ENCODE measurements around the gene PSKH1.

The PSKH1 gene

GRCh38 chr16:67954421-67955196, 61.6 kb downstream of the PSKH1 start:
- no peak for DNase-seq (ENCODE audit: low read depth, low spot score)
- H3K36me3 ChIP-seq (ENCODE audit: insufficient read depth, low read length): no peaks in the 10 kb centered on the region
- H3K9me3 ChIP-seq (ENCODE audit: low read depth, low read length): no peaks in the 10 kb centered on the region
- H3K4me3 ChIP-seq: no peak overlapping the region
- H3K9ac ChIP-seq (ENCODE audit: insufficient read length): no peak overlapping the region
- no peak overlapping the region for H3K27ac ChIP-seq
- TF ChIP-seq POLR2AphosphoS5 (IDR thresholded peaks at IDR 0.05; ENCODE audit: borderline replicate concordance, low read depth, low read length) (no peak), FOXP2 (optimal IDR thresholded peaks at IDR 0.05; ENCODE audit: control extremely low read depth, extremely low read length, insufficient read depth) (no peak), EZH2 (IDR thresholded peaks at IDR 0.05) (no peak)

DNA sequence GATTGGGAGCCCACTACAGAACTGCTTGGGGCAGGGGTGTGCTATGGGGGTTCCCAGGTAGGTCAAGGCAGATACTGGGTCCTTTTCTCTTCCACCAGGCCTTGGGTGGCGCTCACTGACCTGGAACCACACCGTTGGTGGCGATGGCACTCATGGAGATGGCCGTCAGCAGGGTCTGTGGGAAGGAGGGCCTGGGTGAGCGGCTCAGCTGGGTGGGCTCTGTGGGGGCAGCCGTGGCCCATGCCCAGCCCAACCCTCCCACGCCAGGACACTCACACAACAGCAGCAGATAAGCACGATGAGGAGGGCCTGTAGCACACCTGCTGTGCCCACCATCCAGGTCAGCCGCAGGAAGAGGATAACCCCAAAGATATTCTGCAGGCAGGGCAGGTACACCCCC, 64.6 kb downstream of the PSKH1 start:
- H3K27ac ChIP-seq: no peak overlapping the region
- H3K4me3 ChIP-seq: no peak overlapping the region
- no peaks in the 10 kb centered on the region for H3K36me3 ChIP-seq (ENCODE audit: insufficient read depth, low read length)
- H3K9ac ChIP-seq (ENCODE audit: insufficient read length): no peak overlapping the region
- no peaks in the 10 kb centered on the region for H3K9me3 ChIP-seq (ENCODE audit: low read depth, low read length)
- TF ChIP-seq POLR2AphosphoS5 (IDR thresholded peaks at IDR 0.05; ENCODE audit: borderline replicate concordance, low read depth, low read length): no peak
- no peak for DNase-seq (ENCODE audit: low read depth, low spot score)

DNA sequence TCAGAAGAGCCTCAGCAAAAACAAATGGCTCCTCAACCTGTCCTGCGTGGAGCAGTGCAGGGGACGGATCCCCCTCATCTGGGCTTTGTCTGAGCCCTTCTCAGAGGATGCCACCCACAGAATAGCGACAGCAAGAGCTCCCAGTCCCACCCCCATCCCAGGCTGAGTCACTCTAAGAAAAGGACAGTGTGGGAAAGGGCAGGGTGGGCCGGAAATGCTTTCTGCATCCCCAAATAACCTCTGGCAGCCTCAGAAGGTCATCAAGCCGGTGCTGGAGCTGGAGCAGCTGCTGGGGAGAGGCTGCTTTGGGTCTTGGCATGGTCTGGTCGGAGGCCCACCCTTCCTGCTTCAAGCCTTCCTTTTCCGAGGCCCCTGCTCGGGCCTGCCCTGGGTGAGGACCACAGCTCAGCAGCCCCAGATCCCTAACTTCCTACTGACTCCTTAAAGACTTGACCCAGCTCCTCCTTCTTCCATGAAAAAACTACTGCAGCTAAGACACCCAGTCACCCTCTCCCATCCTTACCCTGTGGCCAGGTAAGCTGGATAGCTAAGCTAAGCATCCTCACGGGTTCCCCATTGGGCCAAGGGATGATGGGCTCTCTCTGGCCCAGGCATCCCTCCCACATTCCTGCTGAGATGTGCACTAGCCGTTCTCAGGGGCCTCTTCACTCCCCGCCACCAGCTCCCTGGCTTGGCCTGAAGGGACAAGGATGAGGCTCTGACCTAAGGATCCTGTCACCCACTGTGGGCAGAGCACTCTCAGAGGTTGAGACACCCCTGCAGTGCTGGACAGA, 66.7 kb downstream of the PSKH1 start:
- TF ChIP-seq FOXP2 (optimal IDR thresholded peaks at IDR 0.05; ENCODE audit: control extremely low read depth, extremely low read length, insufficient read depth) (no peak), EZH2 (IDR thresholded peaks at IDR 0.05) (no peak), POLR2AphosphoS5 (IDR thresholded peaks at IDR 0.05; ENCODE audit: borderline replicate concordance, low read depth, low read length) (no peak)
- no peaks in the 10 kb centered on the region for H3K36me3 ChIP-seq (ENCODE audit: insufficient read depth, low read length)

GRCh38 chr16:67961551-67961957, 68.5 kb downstream of the PSKH1 start:
- Histone ChIP-seq H3K36me3 (ENCODE audit: insufficient read depth, low read length) (no peaks in the 10 kb centered on the region), H3K27ac (no peak overlapping the region), H3K9me3 (ENCODE audit: low read depth, low read length) (no peaks in the 10 kb centered on the region), H3K4me3 (no peak overlapping the region), H3K9ac (ENCODE audit: insufficient read length) (no peak overlapping the region)
- DNase-seq (ENCODE audit: low read depth, low spot score): no peak
- no peak for TF ChIP-seq EZH2 (IDR thresholded peaks at IDR 0.05)
- TF ChIP-seq FOXP2 (optimal IDR thresholded peaks at IDR 0.05; ENCODE audit: control extremely low read depth, extremely low read length, insufficient read depth): no peak
- no peak for TF ChIP-seq POLR2AphosphoS5 (IDR thresholded peaks at IDR 0.05; ENCODE audit: borderline replicate concordance, low read depth, low read length)

More for the DNA sequence above, 66.7 kb downstream of the PSKH1 start:
- H3K9ac ChIP-seq (ENCODE audit: insufficient read length): no peak overlapping the region
- DNase-seq (ENCODE audit: low read depth, low spot score): no peak
- H3K27ac ChIP-seq: no peak overlapping the region
- no peaks in the 10 kb centered on the region for H3K9me3 ChIP-seq (ENCODE audit: low read depth, low read length)
- no peak overlapping the region for H3K4me3 ChIP-seq

DNA sequence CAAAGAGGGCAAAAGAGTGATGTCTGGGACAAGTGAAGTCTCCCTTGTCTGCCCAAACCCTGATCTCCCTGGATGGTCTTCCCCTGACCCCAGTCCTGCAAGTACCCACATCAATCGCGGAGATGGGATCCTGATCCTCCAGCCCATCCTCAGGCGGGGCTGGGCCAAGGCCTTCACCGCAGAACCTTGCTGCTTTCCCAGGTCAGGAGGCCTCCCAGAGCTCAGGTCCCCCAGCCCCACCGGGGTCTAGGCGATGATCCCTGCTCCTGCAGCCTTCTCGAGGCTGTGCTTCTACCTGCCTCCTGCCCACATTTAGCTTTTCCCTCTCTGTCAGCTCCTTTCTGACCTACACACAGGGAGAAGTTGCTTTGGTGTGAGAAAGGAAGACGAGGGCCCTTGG, 69.1 kb downstream of the PSKH1 start:
- TF ChIP-seq FOXP2 (optimal IDR thresholded peaks at IDR 0.05; ENCODE audit: control extremely low read depth, extremely low read length, insufficient read depth) (no peak), EZH2 (IDR thresholded peaks at IDR 0.05) (no peak), POLR2AphosphoS5 (IDR thresholded peaks at IDR 0.05; ENCODE audit: borderline replicate concordance, low read depth, low read length) (no peak)
- H3K9ac ChIP-seq (ENCODE audit: insufficient read length): no peak overlapping the region
- no peak overlapping the region for H3K27ac ChIP-seq
- no peak overlapping the region for H3K4me3 ChIP-seq
- no peak for DNase-seq (ENCODE audit: low read depth, low spot score)
- no peaks in the 10 kb centered on the region for H3K9me3 ChIP-seq (ENCODE audit: low read depth, low read length)
- H3K36me3 ChIP-seq (ENCODE audit: insufficient read depth, low read length): no peaks in the 10 kb centered on the region

DNA sequence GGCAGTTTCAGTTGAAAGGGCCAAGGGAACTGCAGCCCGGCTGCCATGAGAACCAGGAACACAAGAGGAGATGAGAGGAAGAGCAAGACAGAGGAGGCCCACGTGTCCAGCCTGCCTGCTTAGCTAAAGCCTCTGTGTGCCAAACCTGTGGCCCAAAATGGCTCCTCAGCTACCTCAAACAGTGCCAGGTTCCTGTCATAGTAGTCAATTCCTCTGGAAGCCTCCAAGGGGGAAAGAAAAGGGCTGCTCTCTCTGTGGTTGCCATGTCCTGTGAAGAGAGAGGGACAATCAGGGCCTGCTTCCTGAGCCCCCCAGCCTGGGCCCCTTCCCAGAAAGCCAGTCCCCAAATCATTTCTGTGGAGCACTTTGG, 70.2 kb downstream of the PSKH1 start:
- no peak overlapping the region for H3K4me3 ChIP-seq
- no peaks in the 10 kb centered on the region for H3K36me3 ChIP-seq (ENCODE audit: insufficient read depth, low read length)
- no peak for DNase-seq (ENCODE audit: low read depth, low spot score)
- TF ChIP-seq POLR2AphosphoS5 (IDR thresholded peaks at IDR 0.05; ENCODE audit: borderline replicate concordance, low read depth, low read length) (no peak), FOXP2 (optimal IDR thresholded peaks at IDR 0.05; ENCODE audit: control extremely low read depth, extremely low read length, insufficient read depth) (no peak), EZH2 (IDR thresholded peaks at IDR 0.05) (no peak)
- H3K9me3 ChIP-seq (ENCODE audit: low read depth, low read length): no peaks in the 10 kb centered on the region
- no peak overlapping the region for H3K27ac ChIP-seq
- no peak overlapping the region for H3K9ac ChIP-seq (ENCODE audit: insufficient read length)

GRCh38 chr16:67963662-67964321, 70.7 kb downstream of the PSKH1 start:
- Histone ChIP-seq H3K36me3 (ENCODE audit: insufficient read depth, low read length) (no peaks in the 10 kb centered on the region), H3K9me3 (ENCODE audit: low read depth, low read length) (no peaks in the 10 kb centered on the region), H3K27ac (no peak overlapping the region), H3K4me3 (no peak overlapping the region), H3K9ac (ENCODE audit: insufficient read length) (no peak overlapping the region)
- TF ChIP-seq EZH2 (IDR thresholded peaks at IDR 0.05): no peak
- no peak for TF ChIP-seq FOXP2 (optimal IDR thresholded peaks at IDR 0.05; ENCODE audit: control extremely low read depth, extremely low read length, insufficient read depth)
- no peak for TF ChIP-seq POLR2AphosphoS5 (IDR thresholded peaks at IDR 0.05; ENCODE audit: borderline replicate concordance, low read depth, low read length)
- no peak for DNase-seq (ENCODE audit: low read depth, low spot score)

DNA sequence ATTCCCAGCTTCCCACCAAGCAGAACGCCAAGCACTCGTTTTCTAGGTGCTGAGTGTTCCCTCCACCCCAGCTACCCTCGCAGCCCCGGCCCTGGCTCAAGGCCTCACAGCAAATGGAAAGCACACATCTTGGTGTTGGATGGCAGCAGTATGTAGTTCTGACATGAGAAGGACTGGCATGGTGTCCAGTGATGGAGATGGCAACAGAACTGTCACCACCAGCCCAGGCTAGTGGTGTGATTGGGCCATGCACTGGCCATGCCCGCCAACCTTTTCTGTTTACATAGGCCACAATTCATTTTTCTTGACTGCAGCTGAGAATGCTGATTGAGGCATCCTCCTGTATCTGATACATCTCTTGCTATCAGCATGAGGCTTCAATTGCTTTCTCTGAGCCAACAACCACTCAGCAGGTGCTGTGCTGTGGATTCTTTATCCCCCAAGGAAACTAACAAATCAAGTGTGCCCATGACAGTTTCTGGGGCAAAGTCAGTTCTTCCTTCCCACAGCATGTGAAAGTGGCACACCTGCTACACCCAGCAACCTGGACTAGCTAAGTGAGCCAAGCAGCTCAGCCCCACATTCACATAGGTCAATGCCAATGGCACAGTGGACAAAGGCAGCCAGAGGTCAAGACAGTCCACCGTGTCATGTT, 71.5 kb downstream of the PSKH1 start:
- TF ChIP-seq EZH2 (IDR thresholded peaks at IDR 0.05) (no peak), POLR2AphosphoS5 (IDR thresholded peaks at IDR 0.05; ENCODE audit: borderline replicate concordance, low read depth, low read length) (no peak)
- no peak overlapping the region for H3K4me3 ChIP-seq
- no peaks in the 10 kb centered on the region for H3K36me3 ChIP-seq (ENCODE audit: insufficient read depth, low read length)
- no peaks in the 10 kb centered on the region for H3K9me3 ChIP-seq (ENCODE audit: low read depth, low read length)
- no peak for DNase-seq (ENCODE audit: low read depth, low spot score)
- H3K27ac ChIP-seq: no peak overlapping the region
- H3K9ac ChIP-seq (ENCODE audit: insufficient read length): no peak overlapping the region
